ENCODE measurements around the gene PIK3R5.

The PIK3R5 gene

GRCh38 chr17:8946476-8946875 lies 19.0 kb downstream of the PIK3R5 start:
- no peak for TF ChIP-seq CTCF (IDR thresholded peaks at IDR 0.05)

GRCh38 chr17:8946071-8946470 lies 19.4 kb downstream of the PIK3R5 start:
- no peak for TF ChIP-seq CTCF (IDR thresholded peaks at IDR 0.05)

GRCh38 chr17:8944748-8945147 lies 20.8 kb downstream of the PIK3R5 start:
- no peak for TF ChIP-seq CTCF (IDR thresholded peaks at IDR 0.05)

- TF ChIP-seq CTCF (IDR thresholded peaks at IDR 0.05) = no peak
These were observed 21.4 kb downstream of the PIK3R5 start for GRCh38 chr17:8944083-8944482.

- TF ChIP-seq CTCF (IDR thresholded peaks at IDR 0.05) = no peak
These were observed 23.4 kb downstream of the PIK3R5 start for GRCh38 chr17:8941980-8942622.

- no peak for TF ChIP-seq CTCF (IDR thresholded peaks at IDR 0.05)
These were observed 24.0 kb downstream of the PIK3R5 start for GRCh38 chr17:8941520-8941919.

- no peak for TF ChIP-seq CTCF (IDR thresholded peaks at IDR 0.05)
These were observed 24.5 kb downstream of the PIK3R5 start for GRCh38 chr17:8940866-8941471.

All from LNCAP (cell line).